WTC11 (cell line): ENCODE results near the gene APBA1.

Experiments used
- ATF1 ChIP-seq: sonication (generic); formaldehyde crosslinking; IDR thresholded peaks from 2 replicates; pipeline ENCODE4 v1.8.1; 2023; ENCODE audit warnings: mild to moderate bottlenecking, moderate library complexity, missing genetic modification reagents
- ATF3 ChIP-seq: sonication (generic); formaldehyde crosslinking; conservative IDR thresholded peaks from 2 replicates; pipeline ENCODE4 v1.8.1; 2022; ENCODE audit warnings: mild to moderate bottlenecking, missing genetic modification reagents
- CREB1 ChIP-seq: sonication (generic); formaldehyde crosslinking; IDR thresholded peaks from 2 replicates; pipeline ENCODE4 v1.8.0; 2023; ENCODE audit warnings: mild to moderate bottlenecking, missing genetic modification reagents
- CTCF ChIP-seq: fragments of 200-600 bp; IDR thresholded peaks from 2 replicates; pipeline ENCODE4 v1.8.0; 2022; ENCODE audit warnings: antibody characterized with exemption
- E2F4 ChIP-seq: sonication (generic); formaldehyde crosslinking; IDR thresholded peaks from 2 replicates; pipeline ENCODE4 v1.8.1; 2022; ENCODE audit warnings: low read depth, mild to moderate bottlenecking, moderate library complexity, missing genetic modification reagents, borderline replicate concordance
- ERG ChIP-seq: fragments of 250-450 bp; sonication (Bioruptor Pico); IDR thresholded peaks from 2 replicates; pipeline ENCODE4 v1.8.0; 2021; ENCODE audit warnings: mild to moderate bottlenecking
- NFE2L1 ChIP-seq: sonication (generic); formaldehyde crosslinking; IDR thresholded peaks from 2 replicates; pipeline ENCODE4 v1.8.1; 2023; ENCODE audit warnings: missing genetic modification reagents
- SMAD3 ChIP-seq: sonication (generic); formaldehyde crosslinking; IDR thresholded peaks from 2 replicates; pipeline ENCODE4 v1.8.0; 2022; ENCODE audit warnings: missing genetic modification reagents, mild to moderate bottlenecking, borderline replicate concordance
- USF2 ChIP-seq: sonication (generic); formaldehyde crosslinking; IDR thresholded peaks from 2 replicates; pipeline ENCODE4 v1.8.1; 2023; ENCODE audit warnings: mild to moderate bottlenecking, missing genetic modification reagents, moderate library complexity

- no peak for TF ChIP-seq E2F4
- TF ChIP-seq SMAD3 = no peak
- no peak for TF ChIP-seq CTCF
- no peak for TF ChIP-seq USF2 (CRISPR knock-in tag)
- TF ChIP-seq NFE2L1 (CRISPR knock-in tag) = no peak
- TF ChIP-seq CREB1 = no peak
- no peak for TF ChIP-seq ATF3 (CRISPR knock-in tag)
- TF ChIP-seq ATF1 = no peak
- no peak for TF ChIP-seq ERG (CRISPR knock-in tag)
Measured at GRCh38 chr9:69433968-69434367, 238.2 kb downstream of the APBA1 start.
